Measurements from ENCODE around the gene MID1.

Gene MID1

GRCh38 chrX:10415306-10416001, 204.9 kb downstream of the MID1 start:
- no peak for DNase-seq

DNA sequence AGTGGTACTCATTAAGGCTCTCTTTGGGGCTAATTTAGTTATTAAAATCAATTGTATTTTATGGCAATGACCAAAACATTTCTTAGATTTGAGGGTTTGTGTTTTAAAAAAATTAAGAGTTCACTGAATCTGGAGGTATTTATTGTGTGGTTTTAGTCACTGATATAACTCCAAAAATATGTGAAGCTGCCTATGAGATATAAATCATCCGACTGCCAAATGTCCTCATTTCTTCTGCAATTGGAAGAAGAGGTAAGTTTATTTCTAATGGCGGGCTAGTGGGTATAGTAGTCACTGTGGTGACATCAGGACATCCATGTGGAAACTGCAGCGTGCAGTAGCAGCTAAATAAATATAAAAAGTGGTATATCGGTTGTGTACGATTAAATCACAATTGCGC, 205.5 kb downstream of the MID1 start:
- DNase-seq = no peak

DNA sequence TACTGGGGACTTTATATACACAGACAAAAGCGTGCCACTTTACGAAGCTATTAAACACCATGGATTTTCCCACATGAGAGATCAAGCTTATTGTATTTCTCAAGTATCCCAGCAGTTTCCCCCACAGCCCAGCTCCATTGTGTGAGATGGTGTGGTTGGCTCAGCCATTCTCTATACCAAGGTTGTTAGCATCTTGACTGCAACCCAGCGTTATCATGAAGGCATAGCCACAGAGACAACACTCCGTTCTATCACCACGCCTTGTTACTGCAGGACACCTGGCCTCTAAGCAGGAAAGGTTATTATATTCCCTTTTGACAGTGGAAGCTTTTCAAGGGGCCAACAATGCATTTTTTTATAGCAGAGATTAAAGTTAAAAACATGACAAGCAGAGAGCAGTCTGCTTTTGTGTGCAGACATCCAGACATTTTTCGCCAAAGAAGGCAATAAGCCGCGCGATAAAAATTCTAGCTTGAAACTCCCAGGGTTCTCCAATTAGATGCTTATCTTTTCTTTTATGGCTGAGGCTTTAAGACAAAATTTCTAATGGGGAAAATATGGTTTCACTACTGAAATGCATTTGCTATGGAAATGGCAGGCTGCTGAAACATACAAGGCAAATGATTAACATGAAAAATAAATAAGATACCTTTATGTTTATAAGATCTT, 206.1 kb downstream of the MID1 start:
- no peak for DNase-seq

DNA sequence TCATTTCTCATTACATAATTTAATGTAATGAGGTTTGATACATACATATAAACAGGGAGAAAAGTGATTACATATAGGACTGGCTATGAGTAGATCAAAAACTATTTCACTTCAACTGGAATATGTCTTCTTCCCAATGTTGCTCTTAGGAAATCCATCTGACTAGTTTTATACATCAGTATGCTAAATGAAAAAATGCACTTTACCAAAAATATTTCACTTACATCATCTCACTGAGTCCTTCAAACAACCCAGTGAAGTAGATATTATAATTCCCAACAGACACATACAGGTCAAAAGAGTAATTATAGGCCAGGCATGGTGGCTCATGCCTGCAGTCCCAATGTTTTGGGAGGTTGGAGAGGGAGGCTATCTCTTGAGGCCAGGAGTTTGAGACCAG, 215.9 kb downstream of the MID1 start:
- DNase-seq = no peak

DNA sequence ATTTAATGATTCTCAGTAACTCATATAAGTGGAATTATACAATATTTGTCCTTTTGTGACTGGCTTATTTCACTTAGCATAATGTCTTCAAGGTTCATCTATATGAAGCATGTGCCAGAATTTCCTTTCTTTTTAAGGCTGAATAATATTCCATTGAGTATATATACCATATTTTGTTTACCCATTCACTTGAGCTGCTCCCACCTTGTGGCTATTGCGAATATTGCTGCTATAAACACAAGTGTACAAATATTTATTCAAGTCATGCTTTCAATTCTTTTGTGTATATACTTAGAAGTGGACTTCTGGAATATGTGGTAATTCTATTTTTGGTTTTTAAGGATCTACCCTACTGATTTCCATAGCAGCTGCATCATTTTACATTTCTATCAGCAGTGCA, 219.1 kb downstream of the MID1 start:
- DNase-seq = no peak

DNA sequence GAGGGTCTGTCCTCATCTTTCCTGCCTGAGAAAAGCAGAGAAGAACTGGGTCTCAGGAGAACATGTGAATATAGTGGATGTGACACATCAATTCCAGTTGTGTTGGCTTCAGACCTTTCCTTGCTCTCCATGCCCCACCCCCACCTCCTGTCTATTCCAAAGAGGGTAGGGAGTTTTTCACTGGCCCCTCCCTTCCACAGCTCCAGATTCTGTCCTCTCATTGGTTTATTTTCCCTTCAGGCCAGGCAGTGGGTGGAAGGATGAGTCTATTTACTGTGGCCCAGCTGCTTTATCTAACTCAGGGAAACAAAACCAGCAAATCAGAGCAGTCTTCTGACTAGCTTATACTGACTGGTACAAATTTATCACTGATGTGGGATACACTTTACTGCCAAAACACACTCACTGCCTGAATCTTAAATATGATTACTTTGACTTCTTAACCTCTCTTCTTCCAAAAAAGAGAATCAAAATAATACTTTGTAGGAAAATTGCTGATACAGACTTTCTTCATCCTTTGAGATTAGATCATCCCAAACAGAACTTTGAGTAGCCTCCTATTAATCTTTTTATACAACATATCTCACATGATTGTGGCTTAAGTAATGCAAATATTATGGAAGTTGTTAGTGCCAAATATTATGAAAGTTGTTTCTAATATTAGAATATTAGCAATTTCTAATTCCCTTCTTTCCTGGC, 221.2 kb downstream of the MID1 start:
- no peak for DNase-seq

DNA sequence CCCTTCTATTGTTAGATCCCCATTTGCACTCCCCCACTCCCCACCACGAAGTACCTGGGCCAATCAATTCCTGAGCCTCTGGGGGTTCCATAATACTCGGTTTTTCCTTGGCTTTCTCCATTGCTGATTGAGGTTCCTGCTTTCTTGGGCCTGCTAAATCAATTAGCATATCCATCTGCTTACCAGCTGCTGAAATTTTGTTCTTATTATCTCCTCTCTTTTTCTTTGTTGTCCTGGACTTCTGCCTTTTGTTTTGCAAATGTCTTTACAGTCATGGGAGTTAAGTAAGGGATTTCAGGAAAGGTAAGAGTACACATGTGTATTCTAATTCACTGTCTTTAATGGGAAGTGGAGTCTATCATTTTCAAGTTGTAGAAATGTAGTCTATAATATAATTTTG, 222.2 kb downstream of the MID1 start:
- no peak for DNase-seq

GRCh38 chrX:10397349-10397748, 223.0 kb downstream of the MID1 start:
- DNase-seq = no peak

DNA sequence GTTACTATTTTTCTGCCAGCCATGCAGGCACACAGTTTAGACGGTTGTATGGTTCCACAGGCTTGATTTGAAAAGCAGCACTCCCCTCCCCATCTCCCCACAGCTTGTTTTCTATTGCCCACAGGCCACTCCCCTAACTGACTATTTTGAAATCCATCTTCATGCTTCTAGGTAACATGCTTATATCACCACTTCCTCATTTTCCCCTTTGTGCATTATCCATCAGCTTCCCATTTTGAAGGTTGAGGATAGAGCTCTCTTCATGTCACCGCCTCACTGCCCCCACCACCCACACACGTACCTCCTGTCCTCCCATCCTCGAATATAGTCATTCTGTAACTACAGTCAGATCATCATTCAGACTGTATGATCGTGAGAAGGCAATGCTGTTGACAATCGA, 224.7 kb downstream of the MID1 start:
- no peak for DNase-seq

All from NCI-H1105 (cell line).